Measurements from ENCODE around the gene CIB4.
"Not testable (repeated sequence)": the region's sequence is repeated elsewhere in the genome, so short reads cannot be mapped to it uniquely, and the experiment has no call there.

CIB4 gene

GRCh38 chr2:26668856-26669750 lies 27.9 kb upstream of the CIB4 start:
- in situ Hi-C loops (cut with HindIII; ENCODE audit: low sequenced_read_pairs) = no loop called here
- no peak overlapping the region for H3K4me3 ChIP-seq (ENCODE audit: low read depth, low read length)
- DNase-seq (ENCODE audit: low read depth, low spot score) = no peak
- TF ChIP-seq, protein P1, sequence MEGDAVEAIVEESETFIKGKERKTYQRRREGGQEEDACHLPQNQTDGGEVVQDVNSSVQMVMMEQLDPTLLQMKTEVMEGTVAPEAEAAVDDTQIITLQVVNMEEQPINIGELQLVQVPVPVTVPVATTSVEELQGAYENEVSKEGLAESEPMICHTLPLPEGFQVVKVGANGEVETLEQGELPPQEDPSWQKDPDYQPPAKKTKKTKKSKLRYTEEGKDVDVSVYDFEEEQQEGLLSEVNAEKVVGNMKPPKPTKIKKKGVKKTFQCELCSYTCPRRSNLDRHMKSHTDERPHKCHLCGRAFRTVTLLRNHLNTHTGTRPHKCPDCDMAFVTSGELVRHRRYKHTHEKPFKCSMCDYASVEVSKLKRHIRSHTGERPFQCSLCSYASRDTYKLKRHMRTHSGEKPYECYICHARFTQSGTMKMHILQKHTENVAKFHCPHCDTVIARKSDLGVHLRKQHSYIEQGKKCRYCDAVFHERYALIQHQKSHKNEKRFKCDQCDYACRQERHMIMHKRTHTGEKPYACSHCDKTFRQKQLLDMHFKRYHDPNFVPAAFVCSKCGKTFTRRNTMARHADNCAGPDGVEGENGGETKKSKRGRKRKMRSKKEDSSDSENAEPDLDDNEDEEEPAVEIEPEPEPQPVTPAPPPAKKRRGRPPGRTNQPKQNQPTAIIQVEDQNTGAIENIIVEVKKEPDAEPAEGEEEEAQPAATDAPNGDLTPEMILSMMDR (IDR thresholded peaks at IDR 0.05; ENCODE audit: low read depth, low read length) = no peak

DNA sequence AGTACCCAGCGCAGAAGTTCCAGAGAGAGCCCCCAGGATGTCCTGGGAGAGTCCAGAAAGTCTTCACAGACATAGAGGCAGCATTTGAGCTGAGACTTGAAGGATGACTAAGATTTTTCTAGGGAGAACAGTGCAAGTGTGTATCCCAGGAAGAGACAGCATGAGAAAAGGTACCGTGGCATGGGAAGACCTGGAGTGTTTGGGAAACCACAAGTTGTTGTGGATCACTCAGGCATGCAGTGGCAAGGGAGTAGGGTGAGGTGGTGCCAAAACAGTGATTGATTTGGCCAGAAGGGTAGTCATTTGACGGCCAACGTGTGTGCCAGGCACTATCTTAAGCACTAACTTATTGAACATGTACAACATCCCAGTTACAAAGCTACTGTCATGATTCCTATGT lies 26.9 kb upstream of the CIB4 start:
- TF ChIP-seq, protein P1 (IDR thresholded peaks at IDR 0.05; ENCODE audit: low read depth, low read length) = no peak
- in situ Hi-C loops (cut with HindIII; ENCODE audit: low sequenced_read_pairs) = no loop called here
- no peak for DNase-seq (ENCODE audit: low read depth, low spot score)

GRCh38 chr2:26666671-26667070 lies 25.5 kb upstream of the CIB4 start:
- in situ Hi-C loops (cut with HindIII; ENCODE audit: low sequenced_read_pairs) = no loop called here
- no peak for DNase-seq (ENCODE audit: low read depth, low spot score)
- TF ChIP-seq, protein P1 (IDR thresholded peaks at IDR 0.05; ENCODE audit: low read depth, low read length) = no peak
- H3K4me3 ChIP-seq (ENCODE audit: low read depth, low read length) = no peak overlapping the region

More for the DNA sequence above, 26.9 kb upstream of the CIB4 start:
- no peak overlapping the region for H3K4me3 ChIP-seq (ENCODE audit: low read depth, low read length)

- DNase-seq (ENCODE audit: low read depth, low spot score); in situ Hi-C loops (cut with HindIII; ENCODE audit: low sequenced_read_pairs); H3K4me3 ChIP-seq (ENCODE audit: low read depth, low read length): not testable (repeated sequence)
Measured at GRCh38 chr2:26665296-26665695, 24.1 kb upstream of the CIB4 start.

DNA sequence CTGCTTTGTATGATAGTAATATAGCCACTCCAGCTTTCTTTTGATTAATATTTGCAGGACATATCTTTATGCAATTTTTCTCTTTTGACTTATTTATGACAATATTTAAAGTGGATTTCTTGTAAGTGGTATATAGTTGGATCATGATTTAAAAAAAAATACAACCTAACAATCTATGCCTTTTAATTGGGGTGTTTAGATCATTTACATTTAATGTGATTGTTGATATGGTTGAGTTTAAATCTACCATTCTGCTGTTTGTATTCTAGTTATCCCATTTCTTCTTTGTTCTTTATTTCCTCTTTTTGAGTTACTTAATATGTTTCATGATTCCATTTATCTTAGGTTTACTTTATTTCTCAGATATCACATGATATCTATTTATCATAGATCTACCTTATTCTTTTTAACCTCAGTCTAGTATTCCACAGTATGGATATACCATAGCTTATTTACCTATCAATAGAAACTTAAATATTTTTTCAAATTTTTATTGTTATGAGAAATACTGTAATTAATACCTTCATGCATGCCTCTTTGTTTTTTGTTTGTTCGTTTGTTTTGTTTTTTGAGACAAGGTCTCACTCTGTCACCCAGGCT lies 19.3 kb upstream of the CIB4 start:
- in situ Hi-C loops (cut with HindIII; ENCODE audit: low sequenced_read_pairs) = no loop called here
- TF ChIP-seq, protein P1 (IDR thresholded peaks at IDR 0.05; ENCODE audit: low read depth, low read length) = no peak
- no peak for DNase-seq (ENCODE audit: low read depth, low spot score)
- no peak overlapping the region for H3K4me3 ChIP-seq (ENCODE audit: low read depth, low read length)

- in situ Hi-C loops (cut with HindIII; ENCODE audit: low sequenced_read_pairs) = no loop called here
- no peak overlapping the region for H3K4me3 ChIP-seq (ENCODE audit: low read depth, low read length)
- TF ChIP-seq, protein P1 (IDR thresholded peaks at IDR 0.05; ENCODE audit: low read depth, low read length) = no peak
- no peak for DNase-seq (ENCODE audit: low read depth, low spot score)
Measured at GRCh38 chr2:26658691-26659346, 17.7 kb upstream of the CIB4 start.

- TF ChIP-seq, protein P1 (IDR thresholded peaks at IDR 0.05; ENCODE audit: low read depth, low read length) = no peak
- in situ Hi-C loops (cut with HindIII; ENCODE audit: low sequenced_read_pairs) = no loop called here
- no peak overlapping the region for H3K4me3 ChIP-seq (ENCODE audit: low read depth, low read length)
- DNase-seq (ENCODE audit: low read depth, low spot score) = no peak
Measured at GRCh38 chr2:26657265-26657664, 16.1 kb upstream of the CIB4 start.

Data from astrocyte of the spinal cord (primary cell).